T-cell (primary cell): ENCODE data around the gene ZNF805. TPM values are rescaled to one million over a fixed set of nuclear protein-coding genes. Genes with fewer than 3 reads are reported as not detected.

Experiments used
- ATAC-seq, 4 experiments: fragments of 200-7000 bp in 3 of 4; fragments of 150-1000 bp in 1 of 4; cut with Tn5 transposase; replicated peaks in 1 of 4; 1 replicate in 3 of 4; 2 replicates in 1 of 4; pipeline ENCODE4 v1.10.0; 2021; ENCODE audit warnings: moderate library complexity in 3 of 4, mild to moderate bottlenecking in 2 of 4, moderate number of reproducible peaks in 1 of 4
- CTCF ChIA-PET, 2 donors: fragments of 300-600 bp; sonication (Branson Sonifier 250); formaldehyde crosslinking; loops; one replicate each; lab custom pipeline; 2022; ENCODE audit warnings: antibody characterized with exemption in 2 of 2; lab: Charles Lee
- POLR2A ChIA-PET, 2 donors: fragments of 300-600 bp; sonication (Branson Sonifier 250); formaldehyde crosslinking; loops; one replicate each; lab custom pipeline; 2022; ENCODE audit warnings: antibody characterized with exemption in 2 of 2; lab: Charles Lee
- DNase-seq, 35 experiments: peaks; one replicate each; pipeline versions ENCODE4 v3.0.0 to v3.0.0-alpha.2; 2013 to 2023
- H3K27ac ChIP-seq: one replicate; pipeline ENCODE4 v1.5.1; 2013; ENCODE audit warnings: low read length
- H3K27me3 ChIP-seq, 2 experiments: replicated peaks in 1 of 2; 1 replicate in 1 of 2; 2 replicates in 1 of 2; pipeline versions ENCODE4 v1.6.1 to v1.7.0; 2013; ENCODE audit warnings: low read length in 1 of 2, mixed read lengths in 1 of 2; ENCODE audit not compliant: control insufficient read depth in 2 of 2, insufficient read depth in 2 of 2; ENCODE audit errors: extremely low read depth in 1 of 2
- H3K36me3 ChIP-seq, 2 donors: 1 replicate in 1 of 2; 2 replicates in 1 of 2; pipeline versions ENCODE4 v1.6.1 to v1.7.0; 2013; ENCODE audit warnings: low read length in 1 of 2; ENCODE audit not compliant: control insufficient read depth in 2 of 2, insufficient read depth in 1 of 2; ENCODE audit errors: extremely low read depth in 1 of 2
- H3K4me1 ChIP-seq, 2 experiments: 1 replicate in 1 of 2; 2 replicates in 1 of 2; pipeline versions ENCODE4 v1.6.1 to v1.7.0; 2013; ENCODE audit warnings: low read length in 2 of 2, mixed read lengths in 1 of 2; ENCODE audit not compliant: insufficient read depth in 2 of 2, control insufficient read depth in 1 of 2; ENCODE audit errors: extremely low read depth in 1 of 2
- H3K4me3 ChIP-seq, 2 donors: 1 replicate in 1 of 2; 2 replicates in 1 of 2; pipeline versions ENCODE4 v1.5.1 to v1.7.0; 2013; ENCODE audit warnings: mild to moderate bottlenecking in 2 of 2, low read length in 1 of 2, moderate library complexity in 1 of 2; ENCODE audit not compliant: control insufficient read depth in 1 of 2; ENCODE audit errors: extremely low read depth in 1 of 2
- H3K9me3 ChIP-seq: 2 replicates; pipeline ENCODE4 v1.7.0; 2013
- H3K27ac Mint-ChIP-seq, 2 donors: one replicate each; pipeline ENCODE4 v1.8.0; 2020 to 2021; ENCODE audit warnings: mild to moderate bottlenecking in 2 of 2, mixed read lengths in 2 of 2
- H3K27me3 Mint-ChIP-seq, 2 donors: one replicate each; pipeline ENCODE4 v1.8.0; 2021 to 2022; ENCODE audit warnings: mixed read lengths in 2 of 2
- H3K36me3 Mint-ChIP-seq: one replicate; pipeline ENCODE4 v1.8.0; 2021; ENCODE audit warnings: mixed read lengths
- H3K4me1 Mint-ChIP-seq, 3 donors: one replicate each; pipeline ENCODE4 v1.8.0; 2020 to 2022; ENCODE audit warnings: mixed read lengths in 3 of 3, mild to moderate bottlenecking in 1 of 3
- H3K4me3 Mint-ChIP-seq, 3 donors: one replicate each; pipeline ENCODE4 v1.8.0; 2020 to 2022; ENCODE audit warnings: mild to moderate bottlenecking in 3 of 3, mixed read lengths in 3 of 3, moderate library complexity in 3 of 3
- H3K9me3 Mint-ChIP-seq, 3 donors: one replicate each; pipeline ENCODE4 v1.8.0; 2020 to 2022; ENCODE audit warnings: mixed read lengths in 3 of 3
- WGBS: methylation state at CpG from one replicate; pipeline ENCODE4 v1.1.5; 2013; ENCODE audit warnings: missing lambda C conversion rate; ENCODE audit not compliant: insufficient coverage; 5-methylcytosine and 5-hydroxymethylcytosine counted together
- total RNA-seq, 35 experiments: library from RNA in 6 of 35; stranded (reverse) in 6 of 35; fragments of 120-200 nt in 1 of 35; gene quantifications; one replicate each; pipeline versions ENCODE4 v1.2.1 to v1.2.4 and lab custom pipeline; 2013 to 2026

Gene ZNF805
- total RNA-seq, 5 donors from 2014 or later (not counting 1 experiment from before 2014, with no cell fraction given) = 18.6 to 30.6 (median 19.3) TPM

GRCh38 chr19:57239982-57240310 is 486 bp upstream of the ZNF805 start:
- Histone ChIP-seq H3K27me3 (no peaks in the 10 kb centered on the region), H3K9me3 (no peaks in the 10 kb centered on the region), H3K27ac (peak overlapping the region; percentile 87), H3K4me3 (peak overlapping the region; percentile 72 to 89), H3K36me3 (peaks cover 0 to 2% of the 10 kb centered on the region in 2 donors), H3K4me1 (peaks cover 11 to 23% of the 10 kb centered on the region in 2 experiments)
- POLR2A ChIA-PET = interaction anchor here in 1 of 2 donors (0.7 kb wide), 1 partner anchor 766 kb away, joined by 8 read pairs; no protein-coding TSS in a partner anchor
- Mint-ChIP-seq H3K36me3 (peaks cover 20% of the 10 kb centered on the region), H3K4me1 (peaks cover 33 to 41% (median 38%) of the 10 kb centered on the region in 3 donors), H3K27ac (peak overlapping the region; percentile 95), H3K9me3 (peaks cover 0 to 3% (median 2%) of the 10 kb centered on the region in 3 donors), H3K4me3 (peak overlapping the region; percentile 93 to 96 (median 93)), H3K27me3 (no peaks in the 10 kb centered on the region)
- CTCF ChIA-PET = interaction anchor here in 1 of 2 donors (0.6 to 1.4 kb wide), 2 partner anchors 111 to 150 kb away, joined by 3 to 4 read pairs; partner anchors contain the start of genes ZNF304 and ZNF548
- peak in 2 of 4 experiments; percentile 4 to 7 for ATAC-seq
- WGBS = 54% methylated on average over 12 of the region's 12 CpGs
- no peak for DNase-seq

GRCh38 chr19:57241176-57241575 is 744 bp downstream of the ZNF805 start:
- peaks cover 33 to 44% (median 41%) of the 10 kb centered on the region in 3 donors for H3K4me1 Mint-ChIP-seq
- DNase-seq = no peak

GRCh38 chr19:57242821-57243220 is 2.4 kb downstream of the ZNF805 start:
- Mint-ChIP-seq H3K4me1 (peaks cover 33 to 44% (median 41%) of the 10 kb centered on the region in 3 donors), H3K4me3 (peak overlapping the region in 2 of 3 donors; percentile 28 to 93), H3K27ac (no peak overlapping the region), H3K27me3 (no peaks in the 10 kb centered on the region), H3K36me3 (peaks cover 46% of the 10 kb centered on the region), H3K9me3 (peaks cover 0 to 3% (median 2%) of the 10 kb centered on the region in 3 donors)
- DNase-seq (no peak), ATAC-seq (no peak)
- no peaks in the 10 kb centered on the region for H3K27me3 ChIP-seq
- 100% methylated on average over 4 of the region's 5 CpGs for WGBS
- H3K9me3 ChIP-seq = no peaks in the 10 kb centered on the region
- peaks cover 10 to 28% of the 10 kb centered on the region in 2 donors for H3K36me3 ChIP-seq
- H3K4me1 ChIP-seq = peaks cover 11 to 23% of the 10 kb centered on the region in 2 experiments
- ChIA-PET CTCF (no interaction called here), POLR2A (interaction anchor here (0.8 to 1.1 kb wide), 2 partner anchors 9 to 47 kb away, joined by 3 read pairs; no protein-coding TSS in a partner anchor)
- no peak overlapping the region for H3K4me3 ChIP-seq
- H3K27ac ChIP-seq = no peak overlapping the region

More at GRCh38 chr19:57241176-57241575, 744 bp downstream of the ZNF805 start:
- H3K27me3 ChIP-seq = no peaks in the 10 kb centered on the region
- peak overlapping the region; percentile 87 for H3K27ac ChIP-seq
- H3K36me3 ChIP-seq = peaks cover 2 to 12% of the 10 kb centered on the region in 2 donors
- H3K9me3 ChIP-seq = no peaks in the 10 kb centered on the region
- peak overlapping the region; percentile 95 for H3K27ac Mint-ChIP-seq
- POLR2A ChIA-PET = interaction anchor here in 1 of 2 donors (0.6 to 0.7 kb wide), 2 partner anchors 62 to 137 kb away, joined by 3 read pairs; no protein-coding TSS in a partner anchor
- peaks cover 11 to 23% of the 10 kb centered on the region in 2 experiments for H3K4me1 ChIP-seq
- peak overlapping the region; percentile 72 to 89 for H3K4me3 ChIP-seq
- peaks cover 30% of the 10 kb centered on the region for H3K36me3 Mint-ChIP-seq
- CTCF ChIA-PET = no interaction called here
- peaks cover 0 to 3% (median 2%) of the 10 kb centered on the region in 3 donors for H3K9me3 Mint-ChIP-seq
- 53% methylated on average over 4 of the region's 7 CpGs for whole genome bisulfite sequencing
- peak overlapping the region; percentile 93 to 96 (median 93) for H3K4me3 Mint-ChIP-seq
- H3K27me3 Mint-ChIP-seq = no peaks in the 10 kb centered on the region
- no peak for ATAC-seq

GRCh38 chr19:57244513-57244912 is 4.1 kb downstream of the ZNF805 start:
- Histone ChIP-seq H3K36me3 (peaks cover 14 to 43% of the 10 kb centered on the region in 2 donors), H3K9me3 (no peaks in the 10 kb centered on the region), H3K4me3 (no peak overlapping the region), H3K27ac (no peak overlapping the region), H3K4me1 (peaks cover 11 to 23% of the 10 kb centered on the region in 2 experiments), H3K27me3 (no peaks in the 10 kb centered on the region)
- Mint-ChIP-seq H3K4me1 (peaks cover 33 to 44% (median 41%) of the 10 kb centered on the region in 3 donors), H3K27ac (no peak overlapping the region), H3K36me3 (peaks cover 62% of the 10 kb centered on the region), H3K4me3 (no peak overlapping the region), H3K9me3 (peaks cover 0 to 3% (median 2%) of the 10 kb centered on the region in 3 donors), H3K27me3 (no peaks in the 10 kb centered on the region)
- DNase-seq = no peak
- 83% methylated on average over 2 of the region's 5 CpGs for WGBS
- POLR2A ChIA-PET = no interaction called here
- CTCF ChIA-PET = no interaction called here
- ATAC-seq = no peak

GRCh38 chr19:57245066-57245465 is 4.6 kb downstream of the ZNF805 start:
- POLR2A ChIA-PET = no interaction called here
- H3K36me3 ChIP-seq = peaks cover 14 to 45% of the 10 kb centered on the region in 2 donors
- H3K9me3 Mint-ChIP-seq = peaks cover 2% of the 10 kb centered on the region in 3 donors

GRCh38 chr19:57245959-57246358 is 5.5 kb downstream of the ZNF805 start:
- H3K27me3 ChIP-seq = no peaks in the 10 kb centered on the region
- peaks cover 8 to 15% of the 10 kb centered on the region in 2 experiments for H3K4me1 ChIP-seq
- no peak for DNase-seq
- Mint-ChIP-seq H3K4me1 (peaks cover 27 to 37% (median 33%) of the 10 kb centered on the region in 3 donors), H3K27me3 (no peaks in the 10 kb centered on the region), H3K9me3 (peaks cover 5 to 9% (median 8%) of the 10 kb centered on the region in 3 donors), H3K36me3 (peaks cover 72% of the 10 kb centered on the region), H3K4me3 (no peak overlapping the region), H3K27ac (no peak overlapping the region)
- H3K9me3 ChIP-seq = no peaks in the 10 kb centered on the region
- H3K4me3 ChIP-seq = no peak overlapping the region
- ATAC-seq = no peak
- 95% methylated on average over 3 of the region's 6 CpGs for WGBS
- H3K36me3 ChIP-seq = peaks cover 14 to 54% of the 10 kb centered on the region in 2 donors
- POLR2A ChIA-PET = interaction anchor here in 1 of 2 donors (0.5 kb wide), 1 partner anchor 112 kb away, joined by 3 read pairs; no protein-coding TSS in a partner anchor
- CTCF ChIA-PET = no interaction called here
- H3K27ac ChIP-seq = no peak overlapping the region

More at GRCh38 chr19:57245066-57245465, 4.6 kb downstream of the ZNF805 start:
- CTCF ChIA-PET = no interaction called here
- Mint-ChIP-seq H3K4me1 (peaks cover 29 to 44% (median 39%) of the 10 kb centered on the region in 3 donors), H3K27me3 (no peaks in the 10 kb centered on the region), H3K36me3 (peaks cover 65% of the 10 kb centered on the region), H3K27ac (no peak overlapping the region), H3K4me3 (no peak overlapping the region)
- H3K4me1 ChIP-seq = peaks cover 9 to 19% of the 10 kb centered on the region in 2 experiments
- H3K9me3 ChIP-seq = no peaks in the 10 kb centered on the region
- H3K27ac ChIP-seq = no peak overlapping the region
- no peaks in the 10 kb centered on the region for H3K27me3 ChIP-seq
- ATAC-seq = no peak
- no peak for DNase-seq
- no peak overlapping the region for H3K4me3 ChIP-seq
- 100% methylated on average over 1 of the region's 5 CpGs for WGBS
